H1 (cell line): Measurements from ENCODE around the gene HTR2A. TPM values are rescaled to one million over a fixed set of nuclear protein-coding genes. Genes with fewer than 3 reads are reported as not detected.

Experiments used
- CTCF ChIA-PET: fragments of 300-600 bp; sonication (Branson Sonifier 250); formaldehyde crosslinking; loops from one replicate; lab custom pipeline; 2021; ENCODE audit not compliant: partially characterized antibody; lab: Charles Lee
- POLR2A ChIA-PET: fragments of 300-600 bp; sonication (Branson Sonifier 250); formaldehyde crosslinking; loops from one replicate; lab custom pipeline; 2021; ENCODE audit warnings: inconsistent platforms; ENCODE audit not compliant: partially characterized antibody; lab: Charles Lee
- DNase-seq, 2 experiments: peaks; one replicate each; pipeline versions ENCODE4 v3.0.0 to v3.0.0-alpha.2; 2010 to 2022; ENCODE audit warnings: low spot score in 2 of 2, low read depth in 1 of 2, mixed read lengths in 1 of 2
- FAIRE-seq: peaks from 2 replicates; lab custom pipeline; 2011; peaks lifted over from hg19 to GRCh38; lab: Jason Lieb, UNC
- H2AFZ ChIP-seq: 2 replicates; pipeline ENCODE4 v1.8.1; 2012; ENCODE audit warnings: low read length, inconsistent platforms
- H2AK5ac ChIP-seq: 2 replicates; pipeline ENCODE4 v1.6.1; 2013; ENCODE audit warnings: low read depth, low read length
- H2BK120ac ChIP-seq: replicated peaks from 2 replicates; pipeline ENCODE3; 2013; ENCODE audit warnings: low read depth, low read length, inconsistent platforms
- H2BK12ac ChIP-seq: 2 replicates; pipeline ENCODE4 v1.6.1; 2013; ENCODE audit warnings: low read depth, low read length
- H2BK15ac ChIP-seq: 2 replicates; pipeline ENCODE4 v1.6.1; 2013; ENCODE audit warnings: low read length
- H2BK20ac ChIP-seq: 2 replicates; pipeline ENCODE4 v1.6.1; 2013; ENCODE audit warnings: low read length
- H2BK5ac ChIP-seq: 2 replicates; pipeline ENCODE4 v1.6.1; 2013; ENCODE audit warnings: low read depth, low read length
- H3K14ac ChIP-seq: 2 replicates; pipeline ENCODE4 v1.6.1; 2013; ENCODE audit warnings: inconsistent platforms; ENCODE audit not compliant: insufficient read length
- H3K18ac ChIP-seq: 2 replicates; pipeline ENCODE4 v1.6.1; 2013; ENCODE audit warnings: low read length; ENCODE audit errors: extremely low read depth
- H3K23ac ChIP-seq: 2 replicates; pipeline ENCODE4 v1.6.1; 2013; ENCODE audit warnings: inconsistent platforms; ENCODE audit not compliant: insufficient read length
- H3K23me2 ChIP-seq: 2 replicates; pipeline ENCODE4 v1.6.1; 2013; ENCODE audit warnings: low read depth, low read length
- H3K27ac ChIP-seq: 2 replicates; pipeline ENCODE4 v1.6.1; 2011; ENCODE audit warnings: low read depth, low read length, inconsistent platforms
- H3K27me3 ChIP-seq, 4 experiments: replicated peaks in 1 of 4; 1 replicate in 1 of 4; 2 replicates in 3 of 4; pipeline versions ENCODE4 v1.6.1 to v1.8.1; 2011 to 2013; ENCODE audit warnings: low read length in 3 of 4, mild to moderate bottlenecking in 3 of 4, inconsistent platforms in 2 of 4, mixed read lengths in 2 of 4, moderate library complexity in 1 of 4; ENCODE audit not compliant: control insufficient read depth in 3 of 4, insufficient read depth in 3 of 4; ENCODE audit errors: extremely low read depth in 1 of 4
- H3K36me3 ChIP-seq, 4 experiments: 2 replicates each; pipeline versions ENCODE4 v1.6.1 to v1.8.1; 2011 to 2013; ENCODE audit warnings: mild to moderate bottlenecking in 4 of 4, low read length in 3 of 4, moderate library complexity in 2 of 4, control low read depth in 1 of 4, inconsistent platforms in 1 of 4; ENCODE audit not compliant: insufficient read depth in 4 of 4, control insufficient read depth in 2 of 4
- H3K4ac ChIP-seq: replicated peaks from 2 replicates; pipeline ENCODE3; 2013; ENCODE audit warnings: low read length, low read depth, mixed read lengths, inconsistent platforms; ENCODE audit not compliant: insufficient read length
- H3K4me1 ChIP-seq, 4 experiments: replicated peaks in 1 of 4; 1 replicate in 1 of 4; 2 replicates in 3 of 4; pipeline versions ENCODE4 v1.6.1 to v1.8.1; 2011 to 2013; ENCODE audit warnings: low read length in 3 of 4, inconsistent platforms in 2 of 4, mixed read lengths in 1 of 4; ENCODE audit not compliant: insufficient read depth in 4 of 4, control insufficient read depth in 3 of 4
- H3K4me2 ChIP-seq, 2 experiments: 2 replicates each; pipeline versions ENCODE4 v1.6.1 to v1.8.1; 2011 to 2013; ENCODE audit warnings: low read depth in 2 of 2, low read length in 2 of 2, control low read depth in 1 of 2, inconsistent platforms in 1 of 2, mild to moderate bottlenecking in 1 of 2; ENCODE audit not compliant: insufficient read depth in 1 of 2
- H3K4me3 ChIP-seq, 4 experiments: fragments of 200-600, 300-600 bp in 1 of 4; sonication (generic), shearing (Covaris generic), sonication (Bioruptor Twin) in 1 of 4; 2 replicates each; pipeline versions ENCODE4 v1.5.1 to v1.8.1; 2011 to 2016; ENCODE audit warnings: low read length in 4 of 4, low read depth in 3 of 4, control low read depth in 2 of 4, inconsistent platforms in 2 of 4, mild to moderate bottlenecking in 2 of 4, mixed read lengths in 1 of 4, moderate library complexity in 1 of 4; ENCODE audit not compliant: insufficient read depth in 2 of 4; ENCODE audit errors: extremely low read depth in 1 of 4
- H3K56ac ChIP-seq: replicated peaks from 2 replicates; pipeline ENCODE3; 2013; ENCODE audit warnings: low read depth, mild to moderate bottlenecking, mixed read lengths, low read length, inconsistent platforms; ENCODE audit not compliant: insufficient read length
- H3K79me1 ChIP-seq: 2 replicates; pipeline ENCODE4 v1.6.1; 2013; ENCODE audit warnings: low read depth, low read length, control low read depth
- H3K79me2 ChIP-seq, 2 experiments: 2 replicates each; pipeline versions ENCODE4 v1.6.1 to v1.8.1; 2012 to 2013; ENCODE audit warnings: low read length in 2 of 2, mild to moderate bottlenecking in 2 of 2, inconsistent platforms in 1 of 2; ENCODE audit not compliant: insufficient read depth in 2 of 2, control insufficient read depth in 1 of 2
- H3K9ac ChIP-seq, 4 experiments: replicated peaks in 1 of 4; 1 replicate in 1 of 4; 2 replicates in 3 of 4; pipeline versions ENCODE4 v1.6.1 to v1.8.1; 2011 to 2013; ENCODE audit warnings: low read depth in 3 of 4, low read length in 3 of 4, control low read depth in 2 of 4, mild to moderate bottlenecking in 2 of 4, moderate library complexity in 2 of 4, inconsistent platforms in 1 of 4; ENCODE audit errors: extremely low read depth in 1 of 4
- H3K9me3 ChIP-seq, 2 experiments: 2 replicates each; pipeline versions ENCODE4 v1.6.1 to v1.8.1; 2012 to 2013; ENCODE audit warnings: mild to moderate bottlenecking in 2 of 2, moderate library complexity in 2 of 2, control low read depth in 1 of 2, inconsistent platforms in 1 of 2, low read depth in 1 of 2, low read length in 1 of 2, mixed read lengths in 1 of 2; ENCODE audit not compliant: insufficient read depth in 2 of 2
- H4K20me1 ChIP-seq, 2 experiments: replicated peaks in 1 of 2; 2 replicates each; pipeline versions ENCODE3 to v1.8.1; 2011 to 2013; ENCODE audit warnings: inconsistent platforms in 2 of 2, low read length in 2 of 2, mild to moderate bottlenecking in 1 of 2; ENCODE audit not compliant: insufficient read depth in 2 of 2, control insufficient read depth in 1 of 2
- H4K5ac ChIP-seq: 2 replicates; pipeline ENCODE4 v1.6.1; 2013; ENCODE audit warnings: low read length, low read depth, mixed read lengths, inconsistent platforms; ENCODE audit not compliant: insufficient read length
- H4K8ac ChIP-seq: 2 replicates; pipeline ENCODE4 v1.8.0; 2013; ENCODE audit warnings: mild to moderate bottlenecking, moderate library complexity, low read length, inconsistent platforms; ENCODE audit not compliant: insufficient read depth; ENCODE audit errors: extremely low read depth
- H4K91ac ChIP-seq: replicated peaks from 2 replicates; pipeline ENCODE3; 2013; ENCODE audit warnings: low read length, mixed read lengths, inconsistent platforms; ENCODE audit not compliant: insufficient read length
- CEBPB ChIP-seq: IDR thresholded peaks from 2 replicates; pipeline ENCODE4 v1.6.1; 2012; ENCODE audit warnings: low read depth, low read length
- CHD2 ChIP-seq: IDR thresholded peaks from 2 replicates; pipeline ENCODE4 v1.6.1; 2012; ENCODE audit warnings: low read length, improper control_type of control experiment
- CREB1 ChIP-seq: IDR thresholded peaks from 2 replicates; pipeline ENCODE4 v1.6.1; 2012; ENCODE audit warnings: inconsistent platforms
- CTBP2 ChIP-seq: IDR thresholded peaks from 2 replicates; pipeline ENCODE4 v1.7.0; 2011; ENCODE audit warnings: borderline replicate concordance, mild to moderate bottlenecking, moderate library complexity, mixed read lengths, low read length; ENCODE audit not compliant: insufficient read depth, insufficient read length
- HDAC6 ChIP-seq: IDR thresholded peaks from one replicate; pipeline ENCODE4 v1.7.1; 2012; ENCODE audit warnings: low read depth, mild to moderate bottlenecking, inconsistent platforms, low read length, moderate library complexity
- MAFK ChIP-seq: IDR thresholded peaks from 2 replicates; pipeline ENCODE4 v1.6.1; 2012; ENCODE audit warnings: low read depth, mild to moderate bottlenecking, improper control_type of control experiment, low read length
- POLR2AphosphoS5 ChIP-seq: IDR thresholded peaks from 2 replicates; pipeline ENCODE4 v1.6.1; 2011; ENCODE audit warnings: low read depth, low read length
- RAD21 ChIP-seq, 2 experiments: IDR thresholded peaks in 1 of 2; conservative IDR thresholded peaks in 1 of 2; 2 replicates each; pipeline ENCODE4 v1.6.1; 2011; ENCODE audit warnings: low read depth in 2 of 2, low read length in 2 of 2, improper control_type of control experiment in 1 of 2, inconsistent platforms in 1 of 2, mild to moderate bottlenecking in 1 of 2, moderate library complexity in 1 of 2
- SIN3A ChIP-seq, 2 experiments: IDR thresholded peaks in 1 of 2; conservative IDR thresholded peaks in 1 of 2; 2 replicates each; pipeline ENCODE4 v1.6.1; 2011 to 2012; ENCODE audit warnings: low read length in 2 of 2, improper control_type of control experiment in 1 of 2, low read depth in 1 of 2, mild to moderate bottlenecking in 1 of 2
- SIX5 ChIP-seq: IDR thresholded peaks from 2 replicates; pipeline ENCODE4 v1.6.1; 2011; ENCODE audit warnings: mild to moderate bottlenecking, low read depth, low read length
- TAF1 ChIP-seq: IDR thresholded peaks from 2 replicates; pipeline ENCODE4 v1.6.1; 2011; ENCODE audit warnings: mild to moderate bottlenecking, low read depth, low read length
- WGBS, 2 experiments: shearing (Covaris generic) in 1 of 2; methylation state at CpG; one replicate each; pipeline versions ENCODE4 v1.1.6 to v1.1.7; 2013 to 2015; ENCODE audit warnings: low lambda C conversion rate in 2 of 2, mixed read lengths in 2 of 2, inconsistent platforms in 1 of 2, low coverage in 1 of 2, missing lambda C conversion rate in 1 of 2; ENCODE audit not compliant: insufficient replicate concordance in 2 of 2, insufficient coverage in 1 of 2, insufficient read length in 1 of 2; ENCODE audit errors: extremely low coverage in 1 of 2, missing lambda C conversion rate in 1 of 2; 5-methylcytosine and 5-hydroxymethylcytosine counted together
- polyA plus RNA-seq, 7 experiments: library from polyadenylated mRNA; depleted of rRNA in 3 of 7; stranded (reverse) in 5 of 7; unstranded in 2 of 7; fragments of >200 nt in 5 of 7; fragments of 200-250 nt in 2 of 7; gene quantifications; 1 replicate in 5 of 7; 2 replicates in 1 of 7; 4 replicates in 1 of 7; pipeline versions ENCODE4 v1.2.1 to v1.2.3, GENCODE V29; 2011 to 2013; ENCODE audit warnings: missing spikeins in 2 of 7, mixed read lengths in 2 of 7
- total RNA-seq: library from RNA; stranded (reverse); fragmentation: NEBNext Ultra II Directional; extraction: Animal tissue kit (Norgen Biotek cat#: 25700); gene quantifications from 2 replicates; pipeline ENCODE4 v1.2.1, GENCODE V29; 2021
- TF ChIP-seq, protein P1 (sequence below): IDR thresholded peaks from 2 replicates; pipeline ENCODE4 v1.6.1; 2011; ENCODE audit warnings: low read depth, mild to moderate bottlenecking, low read length; ENCODE audit not compliant: insufficient read depth
- TF ChIP-seq, protein P2 (sequence below): IDR thresholded peaks from 2 replicates; pipeline ENCODE4 v1.6.1; 2012; ENCODE audit warnings: low read length, inconsistent platforms

Gene HTR2A
- total and polyA plus RNA-seq, 2 of the 8 experiments (the other 6 are each of a cell fraction or from before 2014, with no cell fraction given), result not detected

DNA sequence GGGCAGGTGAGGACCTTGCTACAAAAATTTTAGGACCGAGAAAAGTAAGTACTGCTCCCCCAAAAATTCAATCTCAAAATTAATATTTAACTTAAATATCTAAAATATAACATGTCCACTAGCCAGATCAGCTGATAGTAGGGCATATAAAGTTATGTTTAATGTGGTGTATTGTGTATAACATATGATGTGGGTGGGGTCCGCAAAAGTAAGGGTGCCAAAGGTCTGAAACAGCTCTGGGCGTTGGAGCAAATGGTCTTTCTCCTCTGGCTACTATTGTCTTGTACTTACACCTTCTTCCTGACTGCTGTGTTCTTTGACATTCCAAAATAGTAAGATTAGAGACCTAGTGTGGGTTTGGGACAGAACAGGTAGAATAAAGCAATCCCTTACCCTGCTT is 41.2 kb downstream of the HTR2A start:
- FAIRE-seq, result no peak
- no peak overlapping the region for H3K4me3 ChIP-seq
- TF ChIP-seq CEBPB, result no peak
- TF ChIP-seq CHD2, result no peak
- TF ChIP-seq RAD21 (IDR thresholded peaks at IDR 0.05 in 1 of 2, conservative IDR thresholded peaks at IDR 0.05 in 1 of 2; ENCODE audit: low read depth in 2 of 2, low read length in 2 of 2), result no peak
- TF ChIP-seq, protein P1, sequence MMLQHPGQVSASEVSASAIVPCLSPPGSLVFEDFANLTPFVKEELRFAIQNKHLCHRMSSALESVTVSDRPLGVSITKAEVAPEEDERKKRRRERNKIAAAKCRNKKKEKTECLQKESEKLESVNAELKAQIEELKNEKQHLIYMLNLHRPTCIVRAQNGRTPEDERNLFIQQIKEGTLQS, result no peak
- TF ChIP-seq CREB1, result no peak
- TF ChIP-seq TAF1, result no peak
- TF ChIP-seq, protein P2, sequence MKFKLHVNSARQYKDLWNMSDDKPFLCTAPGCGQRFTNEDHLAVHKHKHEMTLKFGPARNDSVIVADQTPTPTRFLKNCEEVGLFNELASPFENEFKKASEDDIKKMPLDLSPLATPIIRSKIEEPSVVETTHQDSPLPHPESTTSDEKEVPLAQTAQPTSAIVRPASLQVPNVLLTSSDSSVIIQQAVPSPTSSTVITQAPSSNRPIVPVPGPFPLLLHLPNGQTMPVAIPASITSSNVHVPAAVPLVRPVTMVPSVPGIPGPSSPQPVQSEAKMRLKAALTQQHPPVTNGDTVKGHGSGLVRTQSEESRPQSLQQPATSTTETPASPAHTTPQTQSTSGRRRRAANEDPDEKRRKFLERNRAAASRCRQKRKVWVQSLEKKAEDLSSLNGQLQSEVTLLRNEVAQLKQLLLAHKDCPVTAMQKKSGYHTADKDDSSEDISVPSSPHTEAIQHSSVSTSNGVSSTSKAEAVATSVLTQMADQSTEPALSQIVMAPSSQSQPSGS, result no peak
- TF ChIP-seq HDAC6, result no peak
- no peak for TF ChIP-seq SIX5
- no peak for TF ChIP-seq CTBP2
- no peak for TF ChIP-seq SIN3A (conservative IDR thresholded peaks at IDR 0.05 in 1 of 2, IDR thresholded peaks at IDR 0.05 in 1 of 2; ENCODE audit: low read depth in 1 of 2, low read length in 2 of 2)
- TF ChIP-seq POLR2AphosphoS5, result no peak
- TF ChIP-seq MAFK, result no peak

More for the DNA sequence above, 41.2 kb downstream of the HTR2A start:
- no peak overlapping the region for H3K56ac ChIP-seq
- no peaks in the 10 kb centered on the region for H3K9me3 ChIP-seq
- H3K4me2 ChIP-seq, result no peak overlapping the region
- H2BK15ac ChIP-seq, result no peak overlapping the region
- no peak overlapping the region for H3K18ac ChIP-seq
- H3K23ac ChIP-seq, result no peak overlapping the region
- H2AK5ac ChIP-seq, result no peak overlapping the region
- WGBS, 2 experiments, result 96% methylated on average over 3 of the region's 3 CpGs; no CpG with 5 or more reads in 1 of the 2 experiments
- no peaks in the 10 kb centered on the region for H3K79me2 ChIP-seq
- H2BK120ac ChIP-seq, result no peak overlapping the region
- no peak overlapping the region for H4K8ac ChIP-seq
- no peak for DNase-seq
- H2BK12ac ChIP-seq, result no peak overlapping the region
- H3K23me2 ChIP-seq, result no peaks in the 10 kb centered on the region
- no peak overlapping the region for H4K5ac ChIP-seq
- no peaks in the 10 kb centered on the region for H3K79me1 ChIP-seq
- H3K14ac ChIP-seq, result no peak overlapping the region
- H3K9ac ChIP-seq, result no peak overlapping the region
- H3K27me3 ChIP-seq, result no peaks in the 10 kb centered on the region
- no peaks in the 10 kb centered on the region for H3K4me1 ChIP-seq
- ChIA-PET POLR2A (no interaction called here), CTCF (interaction anchor here (0.6 kb wide), 1 partner anchor 106 kb away, joined by 3 read pairs; no protein-coding TSS in a partner anchor)
- H2AFZ ChIP-seq, result no peak overlapping the region
- H2BK5ac ChIP-seq, result no peak overlapping the region
- H3K4ac ChIP-seq, result no peak overlapping the region
- no peaks in the 10 kb centered on the region for H3K36me3 ChIP-seq
- no peaks in the 10 kb centered on the region for H4K20me1 ChIP-seq
- H4K91ac ChIP-seq, result no peak overlapping the region
- H2BK20ac ChIP-seq, result no peak overlapping the region
- H3K27ac ChIP-seq, result no peak overlapping the region
